ENCODE data around the gene ATP6V1B1. TPM values are rescaled to one million over a fixed set of nuclear protein-coding genes. Genes with fewer than 3 reads are reported as not detected.

ATP6V1B1 gene
- total RNA-seq, 1 donor from 2014 or later, result not detected

DNA sequence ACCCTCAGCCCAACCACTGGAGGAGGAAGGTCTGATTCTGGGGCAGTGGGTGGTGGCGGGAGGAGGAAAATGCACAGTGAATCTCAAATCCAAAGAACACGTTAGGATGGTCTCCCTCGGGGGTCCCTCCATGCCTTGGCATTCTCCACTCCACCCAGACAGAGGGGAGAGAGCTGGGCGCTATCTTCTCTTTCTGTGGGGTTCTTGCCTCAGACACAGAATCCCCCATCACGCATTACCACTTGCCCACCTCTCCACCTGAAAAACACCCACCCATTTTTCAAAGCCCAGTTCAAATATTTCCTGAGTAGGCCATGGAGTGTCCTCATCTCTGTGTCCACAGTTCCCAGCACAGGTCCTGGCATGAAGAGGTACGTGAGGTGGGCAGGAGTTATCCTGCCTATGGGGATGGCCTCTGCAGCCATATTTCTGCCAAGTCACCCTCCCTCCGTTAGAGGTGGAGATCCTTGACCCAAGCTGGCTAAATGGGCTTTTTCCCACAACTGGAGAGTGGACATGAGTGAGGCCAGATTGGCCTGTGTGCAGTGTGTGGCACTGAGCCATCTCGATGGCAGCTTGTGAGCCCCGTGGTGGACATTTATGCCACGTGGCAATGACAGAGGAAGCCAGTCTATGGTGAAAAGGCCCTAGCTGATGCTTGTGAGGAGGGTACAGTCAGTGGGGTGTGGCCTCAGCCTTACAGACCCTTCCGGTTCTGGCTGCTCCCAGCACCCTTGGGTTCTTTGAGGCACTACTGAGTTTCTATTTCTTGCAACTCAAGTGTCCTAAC, 68.5 kb downstream of the ATP6V1B1 start:
- Histone ChIP-seq H3K4me3 (no peak overlapping the region), H3K27me3 (no peaks in the 10 kb centered on the region), H3K9me3 (no peaks in the 10 kb centered on the region), H3K27ac (no peak overlapping the region), H3K36me3 (no peaks in the 10 kb centered on the region), H3K4me1 (peaks cover 7% of the 10 kb centered on the region)
- TF ChIP-seq CTCF (IDR thresholded peaks at IDR 0.05) (no peak), POLR2AphosphoS5 (IDR thresholded peaks at IDR 0.05; ENCODE audit: insufficient read depth in 1 of 2, low read depth in 1 of 2) (no peak), POLR2A (IDR thresholded peaks at IDR 0.05) (no peak)
- intact Hi-C loops (cut with DNase I), result loop anchor here (5.0 kb wide), 1 partner anchor 37 kb away; no protein-coding TSS in a partner anchor
- no peak for DNase-seq (ENCODE audit: extremely low spot score in 2 of 2)

- peak in 1 of 2 donors; percentile 79 for DNase-seq (ENCODE audit: extremely low spot score in 2 of 2)
- intact Hi-C loops (cut with DNase I), result loop anchor here (5.0 kb wide), 1 partner anchor 38 kb away; no protein-coding TSS in a partner anchor
- Histone ChIP-seq H3K9me3 (no peaks in the 10 kb centered on the region), H3K27me3 (no peaks in the 10 kb centered on the region), H3K4me1 (peaks cover 7% of the 10 kb centered on the region), H3K36me3 (no peaks in the 10 kb centered on the region), H3K4me3 (no peak overlapping the region), H3K27ac (no peak overlapping the region)
- TF ChIP-seq POLR2A (IDR thresholded peaks at IDR 0.05), result no peak
- TF ChIP-seq CTCF (IDR thresholded peaks at IDR 0.05), result no peak
- TF ChIP-seq POLR2AphosphoS5 (IDR thresholded peaks at IDR 0.05; ENCODE audit: insufficient read depth in 1 of 2, low read depth in 1 of 2), result no peak
These were observed 69.2 kb downstream of the ATP6V1B1 start for GRCh38 chr2:71004857-71005256.

DNA sequence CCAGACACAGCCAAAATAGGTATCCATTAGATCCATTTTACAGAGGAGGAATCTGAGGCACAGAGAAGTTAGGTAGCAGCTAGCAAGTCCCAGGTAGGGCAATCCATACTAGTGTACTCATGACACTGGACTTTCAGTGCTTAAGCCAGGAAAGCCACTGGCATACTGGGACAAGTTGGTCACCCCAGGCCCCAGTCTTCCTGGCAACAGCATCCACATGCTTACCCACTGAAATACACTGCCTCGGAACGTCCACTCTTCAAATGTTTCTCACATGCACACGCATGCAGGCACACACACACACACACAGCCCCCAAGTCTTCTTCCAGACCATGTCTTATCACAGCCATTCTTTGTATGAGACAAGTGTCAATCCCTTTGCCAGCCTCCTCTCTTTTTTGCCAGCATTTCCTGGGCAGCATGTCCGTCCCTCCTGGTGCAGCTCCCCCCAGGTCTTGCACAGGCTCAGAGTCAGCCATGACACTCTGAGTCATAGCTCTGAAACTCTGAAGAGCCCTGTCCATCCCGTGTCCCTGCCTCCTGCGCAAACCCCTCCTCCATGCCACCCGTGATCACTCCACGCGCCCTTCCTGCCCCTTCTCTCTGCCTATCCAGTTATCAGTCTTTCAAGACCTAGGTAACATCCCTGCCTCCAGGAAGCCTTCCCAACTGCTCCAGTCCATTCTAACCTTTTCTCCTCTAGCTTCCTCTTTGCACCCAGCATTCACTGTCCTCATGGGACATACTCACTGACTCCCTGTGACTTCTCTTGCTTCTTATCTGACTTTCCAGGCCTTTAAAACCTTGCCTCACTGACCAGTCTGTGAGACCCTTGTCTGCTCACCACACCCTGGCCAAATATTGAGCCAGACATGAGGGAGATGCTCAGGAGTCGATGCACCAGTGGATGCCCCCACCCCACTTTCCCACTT, 69.8 kb downstream of the ATP6V1B1 start:
- no peak overlapping the region for H3K27ac ChIP-seq
- no peaks in the 10 kb centered on the region for H3K36me3 ChIP-seq
- H3K27me3 ChIP-seq, result no peaks in the 10 kb centered on the region
- DNase-seq (ENCODE audit: extremely low spot score in 2 of 2), result peak in 1 of 2 donors; percentile 64
- intact Hi-C loops (cut with DNase I), result no loop called here
- H3K4me1 ChIP-seq, result peaks cover 7% of the 10 kb centered on the region
- no peak for TF ChIP-seq CTCF (IDR thresholded peaks at IDR 0.05)
- TF ChIP-seq POLR2AphosphoS5 (IDR thresholded peaks at IDR 0.05; ENCODE audit: insufficient read depth in 1 of 2, low read depth in 1 of 2), result no peak
- H3K4me3 ChIP-seq, result no peak overlapping the region
- H3K9me3 ChIP-seq, result no peaks in the 10 kb centered on the region

DNA sequence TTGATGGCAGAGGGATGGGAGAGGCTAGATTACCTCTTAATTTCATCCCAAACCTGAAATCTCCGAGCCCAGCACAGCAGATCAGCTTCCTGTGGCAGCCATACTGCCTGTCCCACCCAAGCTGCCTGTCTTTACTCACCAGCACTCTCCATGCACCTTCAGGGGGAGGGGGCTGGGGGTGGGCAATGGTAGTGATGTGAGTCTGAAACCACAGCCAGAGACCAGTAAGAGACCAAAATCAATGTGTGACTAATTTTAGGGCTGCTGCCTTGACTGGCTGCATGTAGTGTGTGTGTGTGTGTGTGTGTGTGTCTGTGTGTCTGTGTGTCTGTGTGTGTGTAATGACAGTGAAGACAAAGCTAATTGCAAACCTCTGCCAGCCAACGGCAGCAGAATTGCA, 70.6 kb downstream of the ATP6V1B1 start:
- peaks cover 1% of the 10 kb centered on the region for H3K4me1 ChIP-seq
- no peaks in the 10 kb centered on the region for H3K36me3 ChIP-seq
- H3K9me3 ChIP-seq, result no peaks in the 10 kb centered on the region
- H3K27ac ChIP-seq, result no peak overlapping the region
- H3K4me3 ChIP-seq, result no peak overlapping the region
- peak in 1 of 2 donors; percentile 77 for DNase-seq (ENCODE audit: extremely low spot score in 2 of 2)
- no peak for TF ChIP-seq POLR2A (IDR thresholded peaks at IDR 0.05)
- TF ChIP-seq CTCF (IDR thresholded peaks at IDR 0.05), result no peak
- TF ChIP-seq POLR2AphosphoS5 (IDR thresholded peaks at IDR 0.05; ENCODE audit: insufficient read depth in 1 of 2, low read depth in 1 of 2), result no peak
- intact Hi-C loops (cut with DNase I), result no loop called here
- H3K27me3 ChIP-seq, result no peaks in the 10 kb centered on the region
